GM12878 (cell line): ENCODE results near the gene ZNF436. TPM values are rescaled to one million over a fixed set of nuclear protein-coding genes. Genes with fewer than 3 reads are reported as not detected.
A peak's percentile ranks its signal among the peaks of the same experiment; 100 is the strongest.

Source experiments
- ATF3 ChIP-seq: IDR thresholded peaks from 2 replicates; pipeline ENCODE4 v1.6.1; 2011; ENCODE audit warnings: low read depth, mild to moderate bottlenecking, low read length, moderate library complexity, borderline replicate concordance; ENCODE audit errors: extremely low read depth
- BHLHE40 ChIP-seq, 2 experiments: fragments of 450-650 bp in 1 of 2; IDR thresholded peaks; 2 replicates each; pipeline ENCODE4 v1.6.1; 2011 to 2017; ENCODE audit warnings: low read depth in 2 of 2, borderline replicate concordance in 1 of 2, improper control_type of control experiment in 1 of 2, low read length in 1 of 2, mild to moderate bottlenecking in 1 of 2
- CBX5 ChIP-seq: sonication (generic); IDR thresholded peaks from 2 replicates; pipeline ENCODE4 v1.6.1; 2016; ENCODE audit warnings: low read depth, moderate library complexity, mild to moderate bottlenecking, inconsistent platforms
- CREB1 ChIP-seq: IDR thresholded peaks from 2 replicates; pipeline ENCODE4 v1.6.1; 2012; ENCODE audit warnings: low read depth, mild to moderate bottlenecking, inconsistent platforms
- FOXM1 ChIP-seq: IDR thresholded peaks from 2 replicates; pipeline ENCODE4 v1.6.1; 2012; ENCODE audit warnings: low read depth, mild to moderate bottlenecking, inconsistent platforms, low read length, moderate library complexity
- LARP7 ChIP-seq: fragments of 450-650 bp; IDR thresholded peaks from 2 replicates; pipeline ENCODE4 v1.6.1; 2017; ENCODE audit warnings: mild to moderate bottlenecking
- PAX5 ChIP-seq: IDR thresholded peaks from 2 replicates; pipeline ENCODE4 v1.6.1; 2011; ENCODE audit warnings: low read depth, low read length, borderline replicate concordance
- PBX3 ChIP-seq: IDR thresholded peaks from 2 replicates; pipeline ENCODE4 v1.6.1; 2011; ENCODE audit warnings: mild to moderate bottlenecking, low read depth, low read length, moderate library complexity; ENCODE audit not compliant: insufficient replicate concordance
- RAD21 ChIP-seq: IDR thresholded peaks from 2 replicates; pipeline ENCODE4 v1.6.1; 2011; ENCODE audit warnings: mild to moderate bottlenecking, low read depth, low read length, moderate library complexity; ENCODE audit not compliant: insufficient read depth
- RAD51 ChIP-seq: fragments of 450-650 bp; IDR thresholded peaks from 2 replicates; pipeline ENCODE4 v1.6.1; 2016; ENCODE audit warnings: moderate library complexity, mild to moderate bottlenecking, inconsistent platforms
- RB1 ChIP-seq: fragments of 450-650 bp; formaldehyde crosslinking; IDR thresholded peaks from 2 replicates; pipeline ENCODE4 v1.6.1; 2017; ENCODE audit warnings: mild to moderate bottlenecking, borderline replicate concordance
- RELA ChIP-seq: fragments of 450-650 bp; IDR thresholded peaks from 2 replicates; pipeline ENCODE4 v1.8.0; 2014; ENCODE audit warnings: borderline replicate concordance; ENCODE audit not compliant: partially characterized antibody
- RUNX3 ChIP-seq: IDR thresholded peaks from 2 replicates; pipeline ENCODE4 v1.6.1; 2012; ENCODE audit warnings: low read length, inconsistent platforms
- SIN3A ChIP-seq: IDR thresholded peaks from 2 replicates; pipeline ENCODE4 v1.6.1; 2012; ENCODE audit warnings: low read depth, low read length, improper control_type of control experiment
- STAT1 ChIP-seq: fragments of 450-650 bp; conservative IDR thresholded peaks from 2 replicates; pipeline ENCODE4 v1.6.1; 2014; ENCODE audit warnings: antibody characterized with exemption, mild to moderate bottlenecking
- TCF3 ChIP-seq: IDR thresholded peaks from 2 replicates; pipeline ENCODE4 v1.6.1; 2012; ENCODE audit warnings: low read depth, mild to moderate bottlenecking, low read length, borderline replicate concordance; ENCODE audit not compliant: insufficient read depth
- ZBTB11 ChIP-seq: fragments of 450-650 bp; formaldehyde crosslinking; IDR thresholded peaks from 2 replicates; pipeline ENCODE4 v1.5.0; 2022; ENCODE audit warnings: mild to moderate bottlenecking, missing genetic modification characterization
- ZNF622 ChIP-seq: fragments of 450-650 bp; IDR thresholded peaks from 2 replicates; pipeline ENCODE4 v1.6.1; 2017; ENCODE audit warnings: mild to moderate bottlenecking, inconsistent platforms
- polyA plus RNA-seq, 11 experiments: library from polyadenylated mRNA; depleted of rRNA in 4 of 11; unstranded in 6 of 11; stranded (reverse) in 5 of 11; fragments of >200 nt; fragmentation: Nextera tagmentation in 4 of 11; fragmentation: Illumina TruSeq in 1 of 11; extraction: Ambion mirVana in 4 of 11; extraction: Trizol in 1 of 11; gene quantifications; 1 replicate in 1 of 11; 2 replicates in 10 of 11; pipeline versions ENCODE4 v1.2.1 to v1.2.3, GENCODE V29; 2011 to 2016; ENCODE audit warnings: inconsistent platforms in 2 of 11, missing spikeins in 2 of 11, low read depth in 1 of 11
- total RNA-seq, 4 experiments: library from RNA; depleted of rRNA in 3 of 4; stranded (reverse); fragments of >200 nt in 3 of 4; fragmentation: Illumina TruSeq in 1 of 4; extraction: Trizol in 1 of 4; gene quantifications; 2 replicates each; pipeline versions ENCODE4 v1.2.1 to v1.2.3, GENCODE V29; 2013 to 2021
- TF ChIP-seq, protein P1 (sequence below): fragments of 450-650 bp; IDR thresholded peaks from 2 replicates; pipeline ENCODE4 v1.6.1; 2018; ENCODE audit warnings: borderline replicate concordance, mild to moderate bottlenecking; ENCODE audit not compliant: partially characterized antibody
- TF ChIP-seq, protein P2 (sequence below): IDR thresholded peaks from 2 replicates; pipeline ENCODE4 v1.6.1; 2012; ENCODE audit warnings: low read length, inconsistent platforms

The ZNF436 gene
- total and polyA plus RNA-seq, 10 of the 15 experiments (the other 5 are each of a cell fraction or from before 2014, with no cell fraction given) = 0.85 to 4.7 (median 3.0) TPM

GRCh38 chr1:23344111-23344986 is 25.3 kb downstream of the ZNF436 start, which contains the start of gene HNRNPR (continued):
- peak; percentile 88; the same call in 1 of the 2 replicates for TF ChIP-seq RB1
- TF ChIP-seq, protein P1, sequence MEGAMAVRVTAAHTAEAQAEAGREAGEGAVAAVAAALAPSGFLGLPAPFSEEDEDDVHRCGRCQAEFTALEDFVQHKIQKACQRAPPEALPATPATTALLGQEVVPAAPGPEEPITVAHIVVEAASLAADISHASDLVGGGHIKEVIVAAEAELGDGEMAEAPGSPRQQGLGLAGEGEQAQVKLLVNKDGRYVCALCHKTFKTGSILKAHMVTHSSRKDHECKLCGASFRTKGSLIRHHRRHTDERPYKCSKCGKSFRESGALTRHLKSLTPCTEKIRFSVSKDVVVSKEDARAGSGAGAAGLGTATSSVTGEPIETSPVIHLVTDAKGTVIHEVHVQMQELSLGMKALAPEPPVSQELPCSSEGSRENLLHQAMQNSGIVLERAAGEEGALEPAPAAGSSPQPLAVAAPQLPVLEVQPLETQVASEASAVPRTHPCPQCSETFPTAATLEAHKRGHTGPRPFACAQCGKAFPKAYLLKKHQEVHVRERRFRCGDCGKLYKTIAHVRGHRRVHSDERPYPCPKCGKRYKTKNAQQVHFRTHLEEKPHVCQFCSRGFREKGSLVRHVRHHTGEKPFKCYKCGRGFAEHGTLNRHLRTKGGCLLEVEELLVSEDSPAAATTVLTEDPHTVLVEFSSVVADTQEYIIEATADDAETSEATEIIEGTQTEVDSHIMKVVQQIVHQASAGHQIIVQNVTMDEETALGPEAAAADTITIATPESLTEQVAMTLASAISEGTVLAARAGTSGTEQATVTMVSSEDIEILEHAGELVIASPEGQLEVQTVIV = peak; percentile 77
- TF ChIP-seq BHLHE40 (IDR thresholded peaks at IDR 0.05; ENCODE audit: borderline replicate concordance in 1 of 2, low read depth in 2 of 2, low read length in 1 of 2) = peak; percentile 62 to 66; a peak in 3 of 4 replicates
- no peak; the same call in 1 of the 2 replicates for TF ChIP-seq FOXM1
- TF ChIP-seq CBX5 = no peak
- peak; percentile 54 for TF ChIP-seq RUNX3
- peak; percentile 71 for TF ChIP-seq RELA
- peak; percentile 89 for TF ChIP-seq LARP7
- TF ChIP-seq RAD21 = no peak
- TF ChIP-seq CREB1 = peak; percentile 90
- 0 out of 2 replicates have a peak, but pooled peaks have one; percentile 23 for TF ChIP-seq STAT1
- peak; percentile 59; the same call in 1 of the 2 replicates for TF ChIP-seq SIN3A
- peak; percentile 72; the same call in 1 of the 2 replicates for TF ChIP-seq PAX5
- no peak for TF ChIP-seq RAD51
- no peak for TF ChIP-seq ATF3
- TF ChIP-seq PBX3 = peak; percentile 99
- TF ChIP-seq ZNF622 = no peak
- no peak for TF ChIP-seq ZBTB11
- TF ChIP-seq TCF3 = peak; percentile 10; the same call in 1 of the 2 replicates
- TF ChIP-seq, protein P2, sequence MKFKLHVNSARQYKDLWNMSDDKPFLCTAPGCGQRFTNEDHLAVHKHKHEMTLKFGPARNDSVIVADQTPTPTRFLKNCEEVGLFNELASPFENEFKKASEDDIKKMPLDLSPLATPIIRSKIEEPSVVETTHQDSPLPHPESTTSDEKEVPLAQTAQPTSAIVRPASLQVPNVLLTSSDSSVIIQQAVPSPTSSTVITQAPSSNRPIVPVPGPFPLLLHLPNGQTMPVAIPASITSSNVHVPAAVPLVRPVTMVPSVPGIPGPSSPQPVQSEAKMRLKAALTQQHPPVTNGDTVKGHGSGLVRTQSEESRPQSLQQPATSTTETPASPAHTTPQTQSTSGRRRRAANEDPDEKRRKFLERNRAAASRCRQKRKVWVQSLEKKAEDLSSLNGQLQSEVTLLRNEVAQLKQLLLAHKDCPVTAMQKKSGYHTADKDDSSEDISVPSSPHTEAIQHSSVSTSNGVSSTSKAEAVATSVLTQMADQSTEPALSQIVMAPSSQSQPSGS = no peak
